ENCODE measurements around the gene ANKH. TPM values are rescaled to one million over a fixed set of nuclear protein-coding genes. Genes with fewer than 3 reads are reported as not detected.
A peak's percentile ranks its signal among the peaks of the same experiment; 100 is the strongest.

The ANKH gene
- total and polyA plus RNA-seq, 2 of the 13 experiments (the other 11 are each of a cell fraction or from before 2014, with no cell fraction given), result 25.0 to 36.0 TPM

GRCh38 chr5:14664270-14665100 is 207.1 kb downstream of the ANKH start, which contains the start of gene OTULIN (continued):
- TF ChIP-seq, protein P1, sequence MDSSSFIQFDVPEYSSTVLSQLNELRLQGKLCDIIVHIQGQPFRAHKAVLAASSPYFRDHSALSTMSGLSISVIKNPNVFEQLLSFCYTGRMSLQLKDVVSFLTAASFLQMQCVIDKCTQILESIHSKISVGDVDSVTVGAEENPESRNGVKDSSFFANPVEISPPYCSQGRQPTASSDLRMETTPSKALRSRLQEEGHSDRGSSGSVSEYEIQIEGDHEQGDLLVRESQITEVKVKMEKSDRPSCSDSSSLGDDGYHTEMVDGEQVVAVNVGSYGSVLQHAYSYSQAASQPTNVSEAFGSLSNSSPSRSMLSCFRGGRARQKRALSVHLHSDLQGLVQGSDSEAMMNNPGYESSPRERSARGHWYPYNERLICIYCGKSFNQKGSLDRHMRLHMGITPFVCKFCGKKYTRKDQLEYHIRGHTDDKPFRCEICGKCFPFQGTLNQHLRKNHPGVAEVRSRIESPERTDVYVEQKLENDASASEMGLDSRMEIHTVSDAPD (CRISPR knock-in tag; IDR thresholded peaks at IDR 0.05), result peak; percentile 70
- peak; percentile 50; the same call in 1 of the 2 replicates for TF ChIP-seq DRAP1 (CRISPR knock-in tag; IDR thresholded peaks at IDR 0.05)
- TF ChIP-seq MAFF (IDR thresholded peaks at IDR 0.05; ENCODE audit: low read depth, low read length), result no peak
- no peak for TF ChIP-seq ZNF362 (CRISPR knock-in tag; IDR thresholded peaks at IDR 0.05; ENCODE audit: borderline replicate concordance)
- TF ChIP-seq ZNF326 (CRISPR knock-in tag; IDR thresholded peaks at IDR 0.05; ENCODE audit: borderline replicate concordance), result no peak
- TF ChIP-seq ZNF747 (CRISPR knock-in tag; IDR thresholded peaks at IDR 0.05; ENCODE audit: borderline replicate concordance), result peak; percentile 38; the same call in 1 of the 2 replicates
- TF ChIP-seq ZNF614 (CRISPR knock-in tag; IDR thresholded peaks at IDR 0.05; ENCODE audit: borderline replicate concordance), result peak; percentile 73; the same call in 1 of the 2 replicates
- peak; percentile 64 for TF ChIP-seq MYC (CRISPR knock-in tag; IDR thresholded peaks at IDR 0.05; ENCODE audit: borderline replicate concordance)
- no peak for TF ChIP-seq HDAC6 (IDR thresholded peaks at IDR 0.05; ENCODE audit: low read depth, low read length)
- no peak for TF ChIP-seq HNRNPUL1 (IDR thresholded peaks at IDR 0.05; ENCODE audit: low read depth, low read length)
- peak; percentile 72; the same call in 1 of the 2 replicates for TF ChIP-seq ZNF839 (CRISPR knock-in tag; IDR thresholded peaks at IDR 0.05; ENCODE audit: borderline replicate concordance)
- no peak for TF ChIP-seq FLYWCH1 (CRISPR knock-in tag; IDR thresholded peaks at IDR 0.05)
- TF ChIP-seq TMF1 (CRISPR knock-in tag; IDR thresholded peaks at IDR 0.05; ENCODE audit: low read depth), result no peak
- TF ChIP-seq SRF (IDR thresholded peaks at IDR 0.05; ENCODE audit: low read depth, low read length), result no peak
- TF ChIP-seq, protein P2, sequence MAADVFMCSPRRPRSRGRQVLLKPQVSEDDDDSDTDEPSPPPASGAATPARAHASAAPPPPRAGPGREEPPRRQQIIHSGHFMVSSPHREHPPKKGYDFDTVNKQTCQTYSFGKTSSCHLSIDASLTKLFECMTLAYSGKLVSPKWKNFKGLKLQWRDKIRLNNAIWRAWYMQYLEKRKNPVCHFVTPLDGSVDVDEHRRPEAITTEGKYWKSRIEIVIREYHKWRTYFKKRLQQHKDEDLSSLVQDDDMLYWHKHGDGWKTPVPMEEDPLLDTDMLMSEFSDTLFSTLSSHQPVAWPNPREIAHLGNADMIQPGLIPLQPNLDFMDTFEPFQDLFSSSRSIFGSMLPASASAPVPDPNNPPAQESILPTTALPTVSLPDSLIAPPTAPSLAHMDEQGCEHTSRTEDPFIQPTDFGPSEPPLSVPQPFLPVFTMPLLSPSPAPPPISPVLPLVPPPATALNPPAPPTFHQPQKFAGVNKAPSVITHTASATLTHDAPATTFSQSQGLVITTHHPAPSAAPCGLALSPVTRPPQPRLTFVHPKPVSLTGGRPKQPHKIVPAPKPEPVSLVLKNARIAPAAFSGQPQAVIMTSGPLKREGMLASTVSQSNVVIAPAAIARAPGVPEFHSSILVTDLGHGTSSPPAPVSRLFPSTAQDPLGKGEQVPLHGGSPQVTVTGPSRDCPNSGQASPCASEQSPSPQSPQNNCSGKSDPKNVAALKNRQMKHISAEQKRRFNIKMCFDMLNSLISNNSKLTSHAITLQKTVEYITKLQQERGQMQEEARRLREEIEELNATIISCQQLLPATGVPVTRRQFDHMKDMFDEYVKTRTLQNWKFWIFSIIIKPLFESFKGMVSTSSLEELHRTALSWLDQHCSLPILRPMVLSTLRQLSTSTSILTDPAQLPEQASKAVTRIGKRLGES (CRISPR knock-in tag; IDR thresholded peaks at IDR 0.05; ENCODE audit: borderline replicate concordance), result no peak
- peak; percentile 74 for TF ChIP-seq THAP11 (CRISPR knock-in tag; IDR thresholded peaks at IDR 0.05)
- TF ChIP-seq NPAS2 (CRISPR knock-in tag; IDR thresholded peaks at IDR 0.05; ENCODE audit: borderline replicate concordance), result peak; percentile 56; the same call in 1 of the 2 replicates
- no peak for TF ChIP-seq ZNF589 (CRISPR knock-in tag; conservative IDR thresholded peaks at IDR 0.05)
- no peak for TF ChIP-seq PBX2 (CRISPR knock-in tag; IDR thresholded peaks at IDR 0.05)
- peak; percentile 34; the same call in 1 of the 2 replicates for TF ChIP-seq ZNF235 (CRISPR knock-in tag; IDR thresholded peaks at IDR 0.05; ENCODE audit: borderline replicate concordance)
- TF ChIP-seq HNF4G (IDR thresholded peaks at IDR 0.05; ENCODE audit: borderline replicate concordance, low read depth, low read length), result peak; percentile 8; the same call in 1 of the 2 replicates
- peak; percentile 58; the same call in 1 of the 2 replicates for TF ChIP-seq HNF4G (CRISPR knock-in tag; IDR thresholded peaks at IDR 0.05; ENCODE audit: borderline replicate concordance, low read depth)
